CD14-positive monocyte (primary cell): Measurements from ENCODE around the gene ATP5F1D. TPM values are rescaled to one million over a fixed set of nuclear protein-coding genes. Genes with fewer than 3 reads are reported as not detected.

Source experiments
- DNase-seq, 3 donors: peaks; one replicate each; pipeline ENCODE4 v3.0.0-alpha.2; 2011 to 2022
- H2AFZ ChIP-seq: 2 replicates; pipeline ENCODE4 v1.6.0; 2012; ENCODE audit warnings: mild to moderate bottlenecking, low read depth, low read length, inconsistent platforms; ENCODE audit not compliant: insufficient read depth, poor library complexity, severe bottlenecking
- H3K27ac ChIP-seq, 2 donors: 1 replicate in 1 of 2; 2 replicates in 1 of 2; pipeline ENCODE4 v1.5.1; 2012 to 2013; ENCODE audit warnings: low read length in 2 of 2, control low read depth in 1 of 2, inconsistent platforms in 1 of 2, low read depth in 1 of 2, mild to moderate bottlenecking in 1 of 2
- H3K27me3 ChIP-seq, 2 donors: one replicate each; pipeline versions ENCODE4 v1.6.0 to v1.6.1; 2011 to 2013; ENCODE audit warnings: low read length in 2 of 2; ENCODE audit not compliant: control insufficient read depth in 2 of 2, insufficient read depth in 2 of 2
- H3K36me3 ChIP-seq, 2 donors: replicated peaks in 1 of 2; 1 replicate in 1 of 2; 2 replicates in 1 of 2; pipeline versions ENCODE4 v1.5.1 to v1.6.1; 2012 to 2013; ENCODE audit warnings: low read length in 2 of 2, control low read depth in 1 of 2, inconsistent platforms in 1 of 2, mild to moderate bottlenecking in 1 of 2; ENCODE audit not compliant: insufficient read depth in 2 of 2, control insufficient read depth in 1 of 2
- H3K4me1 ChIP-seq, 2 donors: 1 replicate in 1 of 2; 2 replicates in 1 of 2; pipeline versions ENCODE4 v1.5.1 to v1.6.1; 2012 to 2013; ENCODE audit warnings: low read length in 2 of 2, control low read depth in 1 of 2, inconsistent platforms in 1 of 2, mild to moderate bottlenecking in 1 of 2, moderate library complexity in 1 of 2; ENCODE audit not compliant: insufficient read depth in 2 of 2, control insufficient read depth in 1 of 2
- H3K4me2 ChIP-seq: replicated peaks from 2 replicates; pipeline ENCODE3; 2012; ENCODE audit warnings: low read length, moderate library complexity, mild to moderate bottlenecking; ENCODE audit not compliant: poor library complexity, severe bottlenecking; ENCODE audit errors: extremely low read depth
- H3K4me3 ChIP-seq, 3 experiments: fragments of 200-600 bp in 1 of 3; sonication (generic) in 1 of 3; replicated peaks in 1 of 3; 1 replicate in 2 of 3; 2 replicates in 1 of 3; pipeline ENCODE4 v1.5.1; 2011 to 2013; ENCODE audit warnings: low read length in 3 of 3, mild to moderate bottlenecking in 3 of 3, control low read depth in 2 of 3, low read depth in 2 of 3, inconsistent platforms in 1 of 3, moderate library complexity in 1 of 3
- H3K79me2 ChIP-seq: 2 replicates; pipeline ENCODE4 v1.6.0; 2012; ENCODE audit warnings: mild to moderate bottlenecking, control low read depth, inconsistent platforms, low read length, moderate library complexity; ENCODE audit not compliant: insufficient read depth
- H3K9ac ChIP-seq: 2 replicates; pipeline ENCODE4 v1.6.0; 2017; ENCODE audit warnings: low read length, mild to moderate bottlenecking; ENCODE audit not compliant: insufficient read depth, poor library complexity, severe bottlenecking
- H3K9me3 ChIP-seq, 2 donors: replicated peaks in 1 of 2; 1 replicate in 1 of 2; 2 replicates in 1 of 2; pipeline versions ENCODE4 v1.5.1 to v1.6.1; 2012 to 2013; ENCODE audit warnings: low read length in 2 of 2, control low read depth in 1 of 2; ENCODE audit not compliant: control insufficient read depth in 1 of 2, insufficient read depth in 1 of 2
- H4K20me1 ChIP-seq: 2 replicates; pipeline ENCODE4 v1.6.0; 2012; ENCODE audit warnings: mild to moderate bottlenecking, low read length, control low read depth, moderate library complexity; ENCODE audit not compliant: insufficient read depth
- H3K27ac Mint-ChIP-seq, 7 donors: one replicate each; pipeline ENCODE4 v1.8.0; 2020; ENCODE audit warnings: mild to moderate bottlenecking in 7 of 7, mixed read lengths in 7 of 7, moderate library complexity in 6 of 7, inconsistent platforms in 2 of 7
- H3K27me3 Mint-ChIP-seq, 3 donors: one replicate each; pipeline ENCODE4 v1.8.0; 2021 to 2022; ENCODE audit warnings: low read depth in 3 of 3, mild to moderate bottlenecking in 3 of 3, mixed read lengths in 3 of 3, moderate library complexity in 3 of 3, inconsistent platforms in 1 of 3
- H3K36me3 Mint-ChIP-seq, 2 donors: one replicate each; pipeline ENCODE4 v1.8.0; 2020; ENCODE audit warnings: mixed read lengths in 2 of 2, inconsistent platforms in 1 of 2, mild to moderate bottlenecking in 1 of 2
- H3K4me1 Mint-ChIP-seq: one replicate; pipeline ENCODE4 v1.8.0; 2020; ENCODE audit warnings: mild to moderate bottlenecking, mixed read lengths
- H3K4me3 Mint-ChIP-seq, 2 donors: one replicate each; pipeline ENCODE4 v1.8.0; 2020; ENCODE audit warnings: mild to moderate bottlenecking in 2 of 2, mixed read lengths in 2 of 2, moderate library complexity in 1 of 2
- H3K9me3 Mint-ChIP-seq, 7 donors: one replicate each; pipeline ENCODE4 v1.8.0; 2020 to 2022; ENCODE audit warnings: mixed read lengths in 7 of 7, mild to moderate bottlenecking in 6 of 7, moderate library complexity in 6 of 7, inconsistent platforms in 2 of 7
- CTCF ChIP-seq: fragments of 200-600 bp; IDR thresholded peaks from one replicate; pipeline ENCODE4 v1.8.0; 2022; ENCODE audit warnings: antibody characterized with exemption, mild to moderate bottlenecking
- WGBS: methylation state at CpG from one replicate; pipeline ENCODE4 v1.1.5; 2013; ENCODE audit warnings: missing lambda C conversion rate; ENCODE audit not compliant: insufficient coverage; 5-methylcytosine and 5-hydroxymethylcytosine counted together
- intact Hi-C, 2 donors: fragments of 100-400 bp; cut with micrococcal nuclease; formaldehyde crosslinking; loops; one replicate each; pipeline versions ENCODE4 v1.15.0 to v1.15.1; 2023
- polyA plus RNA-seq, 3 donors: library from polyadenylated mRNA; depleted of rRNA in 1 of 3; unstranded in 2 of 3; stranded (reverse) in 1 of 3; fragments of 300-500 nt in 2 of 3; fragments of >200 nt in 1 of 3; fragmentation: Illumina TruSeq in 2 of 3; gene quantifications; 1 replicate in 2 of 3; 2 replicates in 1 of 3; pipeline ENCODE4 v1.2.3, GENCODE V29; 2012 to 2021

The ATP5F1D gene
- polyA plus RNA-seq, 3 donors: 122 to 160 (median 143) TPM

GRCh38 chr19:1234051-1234954, 7.2 kb upstream of the ATP5F1D start:
- peaks cover 11 to 35% of the 10 kb centered on the region in 2 donors for H3K27me3 ChIP-seq
- Mint-ChIP-seq H3K4me1 (peaks cover 17% of the 10 kb centered on the region), H3K27ac (no peak overlapping the region), H3K9me3 (peaks cover 0 to 12% (median 2%) of the 10 kb centered on the region in 7 donors), H3K4me3 (no peak overlapping the region), H3K27me3 (peaks cover 25 to 44% (median 35%) of the 10 kb centered on the region in 3 donors), H3K36me3 (peaks cover 0 to 8% of the 10 kb centered on the region in 2 donors)
- H3K4me1 ChIP-seq: peaks cover 9 to 16% of the 10 kb centered on the region in 2 donors
- no peak for DNase-seq
- no peaks in the 10 kb centered on the region for H3K79me2 ChIP-seq
- 98% methylated on average over 41 of the region's 45 CpGs for WGBS
- H3K4me3 ChIP-seq: no peak overlapping the region
- peaks cover 8% of the 10 kb centered on the region for H4K20me1 ChIP-seq
- no peak overlapping the region for H3K4me2 ChIP-seq
- H3K36me3 ChIP-seq: no peaks in the 10 kb centered on the region
- H3K9me3 ChIP-seq: no peaks in the 10 kb centered on the region
- H2AFZ ChIP-seq: no peak overlapping the region
- intact Hi-C loops: no loop called here
- H3K27ac ChIP-seq: no peak overlapping the region
- TF ChIP-seq CTCF: no peak
- no peak overlapping the region for H3K9ac ChIP-seq

- H3K4me1 Mint-ChIP-seq: peaks cover 20% of the 10 kb centered on the region
- H3K9ac ChIP-seq: no peak overlapping the region
- TF ChIP-seq CTCF: no peak
- H3K9me3 Mint-ChIP-seq: peaks cover 0 to 12% (median 2%) of the 10 kb centered on the region in 7 donors
- no peak overlapping the region for H3K4me3 Mint-ChIP-seq
- H3K4me2 ChIP-seq: no peak overlapping the region
- no peak for DNase-seq
- peaks cover 13 to 22% of the 10 kb centered on the region in 2 donors for H3K4me1 ChIP-seq
- 92% methylated on average over 42 of the region's 43 CpGs for WGBS
- H3K36me3 ChIP-seq: no peaks in the 10 kb centered on the region
- H3K27me3 ChIP-seq: peaks cover 11 to 42% of the 10 kb centered on the region in 2 donors
- H3K27ac Mint-ChIP-seq: no peak overlapping the region
- H3K27ac ChIP-seq: no peak overlapping the region
- H3K27me3 Mint-ChIP-seq: peaks cover 29 to 51% (median 41%) of the 10 kb centered on the region in 3 donors
- H3K4me3 ChIP-seq: no peak overlapping the region
- intact Hi-C loops: loop anchor here in 1 of 2 donors (5.0 kb wide), 1 partner anchor 33 kb away; no protein-coding TSS in a partner anchor
- no peak overlapping the region for H2AFZ ChIP-seq
- no peaks in the 10 kb centered on the region for H3K9me3 ChIP-seq
- H3K36me3 Mint-ChIP-seq: peaks cover 0 to 11% of the 10 kb centered on the region in 2 donors
- H3K79me2 ChIP-seq: no peaks in the 10 kb centered on the region
- H4K20me1 ChIP-seq: peaks cover 13% of the 10 kb centered on the region
These were observed 6.6 kb upstream of the ATP5F1D start for GRCh38 chr19:1234955-1235380.
